Adrenal gland (tissue), 5 donors: ENCODE data around the gene ZNF414.

Source experiments
- POLR2A ChIP-seq, 2 donors: fragments of 450-650 bp; IDR thresholded peaks; one replicate each; pipeline ENCODE4 v1.6.1; 2017; ENCODE audit warnings: antibody characterized with exemption in 2 of 2, mild to moderate bottlenecking in 2 of 2, moderate library complexity in 1 of 2
- TF ChIP-seq, protein P1 (sequence below), 6 experiments: fragments of 450-650 bp in 4 of 6; fragments of 200-600 bp in 2 of 6; sonication (generic) in 1 of 6; IDR thresholded peaks; 1 replicate in 5 of 6; 2 replicates in 1 of 6; pipeline versions ENCODE4 v1.5.1 to v1.8.0; 2016 to 2021; ENCODE audit warnings: antibody characterized with exemption in 6 of 6, mild to moderate bottlenecking in 2 of 6, moderate library complexity in 1 of 6
- donor health status: DM: no; HTN: no; CAD: no.

DNA sequence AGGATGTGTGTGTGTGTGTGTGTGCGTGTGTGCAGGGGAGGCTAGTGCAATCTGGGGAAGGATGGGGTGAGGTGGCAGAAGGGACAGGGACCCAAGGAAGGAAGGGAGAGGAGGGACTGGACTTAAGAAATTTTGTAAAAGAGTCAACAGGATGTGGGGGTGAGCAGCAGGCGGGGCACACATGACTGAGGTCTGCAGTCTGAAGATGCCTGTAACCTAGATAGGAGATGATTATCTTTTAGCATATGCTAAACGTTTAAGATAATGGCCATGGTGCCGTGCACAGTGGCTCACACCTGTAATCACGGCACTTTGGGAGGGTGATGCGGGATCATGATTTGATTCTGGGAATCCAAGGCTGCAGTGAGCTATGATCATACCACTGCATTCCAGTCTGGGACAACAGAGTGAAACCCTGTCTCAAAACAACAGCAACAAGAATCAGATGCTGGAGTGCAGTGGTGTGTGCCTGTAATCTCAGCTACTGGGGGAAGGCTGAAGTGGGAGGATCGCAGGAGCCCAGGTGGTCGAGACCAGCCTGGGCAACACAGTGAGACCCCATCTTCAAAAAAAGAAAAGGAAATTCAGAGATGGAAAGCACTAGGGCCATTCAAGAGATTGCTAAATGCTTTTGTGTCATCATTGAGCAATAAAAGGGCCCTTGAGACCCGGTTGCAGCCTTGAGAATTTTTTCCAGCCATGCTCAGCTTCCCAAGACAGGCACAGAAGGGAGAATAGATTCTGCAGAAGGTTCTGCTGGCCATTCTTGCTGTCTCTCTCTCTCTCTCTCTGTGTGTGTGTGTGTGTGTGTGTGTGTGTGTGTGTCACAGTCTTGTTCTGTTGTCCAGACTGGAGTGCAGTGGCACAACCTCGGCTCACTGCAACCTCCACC, 3.8 kb upstream of the ZNF414 start:
- TF ChIP-seq, protein P1, sequence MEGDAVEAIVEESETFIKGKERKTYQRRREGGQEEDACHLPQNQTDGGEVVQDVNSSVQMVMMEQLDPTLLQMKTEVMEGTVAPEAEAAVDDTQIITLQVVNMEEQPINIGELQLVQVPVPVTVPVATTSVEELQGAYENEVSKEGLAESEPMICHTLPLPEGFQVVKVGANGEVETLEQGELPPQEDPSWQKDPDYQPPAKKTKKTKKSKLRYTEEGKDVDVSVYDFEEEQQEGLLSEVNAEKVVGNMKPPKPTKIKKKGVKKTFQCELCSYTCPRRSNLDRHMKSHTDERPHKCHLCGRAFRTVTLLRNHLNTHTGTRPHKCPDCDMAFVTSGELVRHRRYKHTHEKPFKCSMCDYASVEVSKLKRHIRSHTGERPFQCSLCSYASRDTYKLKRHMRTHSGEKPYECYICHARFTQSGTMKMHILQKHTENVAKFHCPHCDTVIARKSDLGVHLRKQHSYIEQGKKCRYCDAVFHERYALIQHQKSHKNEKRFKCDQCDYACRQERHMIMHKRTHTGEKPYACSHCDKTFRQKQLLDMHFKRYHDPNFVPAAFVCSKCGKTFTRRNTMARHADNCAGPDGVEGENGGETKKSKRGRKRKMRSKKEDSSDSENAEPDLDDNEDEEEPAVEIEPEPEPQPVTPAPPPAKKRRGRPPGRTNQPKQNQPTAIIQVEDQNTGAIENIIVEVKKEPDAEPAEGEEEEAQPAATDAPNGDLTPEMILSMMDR (IDR thresholded peaks at IDR 0.05): no peak
- no peak for TF ChIP-seq POLR2A (IDR thresholded peaks at IDR 0.05)
